Lower lobe of right lung (tissue), 2 donors: ENCODE data around the gene MRM1. TPM values are rescaled to one million over a fixed set of nuclear protein-coding genes. Genes with fewer than 3 reads are reported as not detected.

ENCODE experiments used
- ATAC-seq, 2 donors: fragments of 200-7000 bp; cut with Tn5 transposase; one replicate each; pipeline ENCODE4 v1.9.1; 2020 to 2022; ENCODE audit warnings: mild to moderate bottlenecking in 2 of 2, moderate library complexity in 2 of 2
- DNase-seq: peaks from one replicate; pipeline ENCODE4 v3.0.0-alpha.2; 2020
- H3K27ac ChIP-seq: fragments of 200-600 bp; one replicate; pipeline ENCODE4 v1.8.0; 2022
- H3K27me3 ChIP-seq: fragments of 200-600 bp; one replicate; pipeline ENCODE4 v1.8.0; 2022; ENCODE audit warnings: low read depth
- H3K36me3 ChIP-seq: fragments of 200-600 bp; one replicate; pipeline ENCODE4 v1.8.0; 2022; ENCODE audit warnings: mild to moderate bottlenecking
- H3K4me1 ChIP-seq: fragments of 200-600 bp; one replicate; pipeline ENCODE4 v1.8.0; 2022
- H3K4me3 ChIP-seq: fragments of 200-600 bp; one replicate; pipeline ENCODE4 v1.8.0; 2022; ENCODE audit warnings: mild to moderate bottlenecking
- H3K9me3 ChIP-seq: fragments of 200-600 bp; one replicate; pipeline ENCODE4 v1.8.0; 2022
- CTCF ChIP-seq: fragments of 200-600 bp; IDR thresholded peaks from one replicate; pipeline ENCODE4 v1.8.0; 2022; ENCODE audit warnings: antibody characterized with exemption, mild to moderate bottlenecking
- intact Hi-C: fragments of 100-400 bp; cut with DNase I; formaldehyde crosslinking; loops from one replicate; pipeline ENCODE4 v1.11.0; 2022
- total RNA-seq: library from RNA; stranded (reverse); fragmentation: NEBNext Ultra II Directional; extraction: Animal tissue kit (Norgen Biotek cat#: 25700); gene quantifications from one replicate; pipeline ENCODE4 v1.2.1, GENCODE V29; 2021
- donor health status: DM: no; HTN: yes; CAD: no; lungs with severe emphysema.

Gene MRM1
- total RNA-seq, 1 donor from 2014 or later, result 6.6 TPM

GRCh38 chr17:36614933-36615332 is 13.6 kb downstream of the MRM1 start:
- no peak for TF ChIP-seq CTCF
- ATAC-seq (no peak), DNase-seq (no peak)
- no peak overlapping the region for H3K27ac ChIP-seq
- intact Hi-C loops, result no loop called here
- H3K27me3 ChIP-seq, result peaks cover 17% of the 10 kb centered on the region
- no peaks in the 10 kb centered on the region for H3K4me1 ChIP-seq
- no peaks in the 10 kb centered on the region for H3K9me3 ChIP-seq
- no peaks in the 10 kb centered on the region for H3K36me3 ChIP-seq
- no peak overlapping the region for H3K4me3 ChIP-seq

- ATAC-seq (no peak), DNase-seq (no peak)
- Histone ChIP-seq H3K36me3 (no peaks in the 10 kb centered on the region), H3K27me3 (peaks cover 17% of the 10 kb centered on the region), H3K9me3 (no peaks in the 10 kb centered on the region), H3K4me1 (no peaks in the 10 kb centered on the region), H3K4me3 (no peak overlapping the region), H3K27ac (no peak overlapping the region)
- intact Hi-C loops, result no loop called here
- TF ChIP-seq CTCF, result no peak
These were observed 15.0 kb downstream of the MRM1 start for GRCh38 chr17:36616061-36617029.

GRCh38 chr17:36617773-36618172 is 16.4 kb downstream of the MRM1 start:
- TF ChIP-seq CTCF, result no peak
- intact Hi-C loops, result no loop called here
- no peaks in the 10 kb centered on the region for H3K36me3 ChIP-seq

GRCh38 chr17:36623281-36623680 is 21.9 kb downstream of the MRM1 start:
- H3K9me3 ChIP-seq, result no peaks in the 10 kb centered on the region
- DNase-seq (no peak), ATAC-seq (no peak)
- no peak overlapping the region for H3K4me3 ChIP-seq
- intact Hi-C loops, result no loop called here
- no peaks in the 10 kb centered on the region for H3K4me1 ChIP-seq
- H3K36me3 ChIP-seq, result no peaks in the 10 kb centered on the region
- peaks cover 5% of the 10 kb centered on the region for H3K27me3 ChIP-seq
- TF ChIP-seq CTCF, result no peak
- H3K27ac ChIP-seq, result no peak overlapping the region

More at GRCh38 chr17:36617773-36618172, 16.4 kb downstream of the MRM1 start:
- H3K27ac ChIP-seq, result no peak overlapping the region
- H3K9me3 ChIP-seq, result no peaks in the 10 kb centered on the region
- no peak overlapping the region for H3K4me3 ChIP-seq
- no peaks in the 10 kb centered on the region for H3K4me1 ChIP-seq
- ATAC-seq (no peak), DNase-seq (no peak)
- H3K27me3 ChIP-seq, result peaks cover 17% of the 10 kb centered on the region

- Histone ChIP-seq H3K4me3 (no peak overlapping the region), H3K36me3 (no peaks in the 10 kb centered on the region), H3K27me3 (peaks cover 7% of the 10 kb centered on the region), H3K9me3 (no peaks in the 10 kb centered on the region), H3K27ac (no peak overlapping the region), H3K4me1 (no peaks in the 10 kb centered on the region)
- DNase-seq (no peak), ATAC-seq (no peak)
- TF ChIP-seq CTCF, result no peak
- intact Hi-C loops, result no loop called here
These were observed 23.8 kb downstream of the MRM1 start for GRCh38 chr17:36625188-36625587.
